ENCODE data around the gene URM1. TPM values are rescaled to one million over a fixed set of nuclear protein-coding genes. Genes with fewer than 3 reads are reported as not detected.

The URM1 gene
- total RNA-seq, 2 donors from 2014 or later = 25.3 to 71.8 TPM

DNA sequence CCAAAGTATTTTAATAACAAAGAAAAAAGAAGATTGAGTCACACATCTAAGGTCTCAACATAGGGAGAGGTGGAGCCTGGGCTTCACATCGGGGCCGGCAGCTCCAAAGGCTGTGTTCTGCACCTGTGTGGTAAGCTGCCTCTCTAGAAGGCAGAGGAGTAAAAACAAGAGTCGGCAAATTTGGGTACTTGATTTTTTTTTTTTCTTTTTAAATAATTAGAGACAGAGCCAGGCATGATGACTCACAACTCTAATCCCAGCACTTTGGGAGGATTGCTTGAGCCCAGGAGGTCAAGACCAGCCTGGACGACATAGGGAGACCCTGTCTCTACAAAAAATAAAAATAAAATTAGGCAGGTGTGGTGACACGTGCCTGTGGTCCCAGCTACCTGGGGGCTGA is 4.7 kb downstream of the URM1 start:
- H3K27ac ChIP-seq = no peak overlapping the region
- H3K36me3 ChIP-seq = peaks cover 10% of the 10 kb centered on the region
- TF ChIP-seq, protein P1, sequence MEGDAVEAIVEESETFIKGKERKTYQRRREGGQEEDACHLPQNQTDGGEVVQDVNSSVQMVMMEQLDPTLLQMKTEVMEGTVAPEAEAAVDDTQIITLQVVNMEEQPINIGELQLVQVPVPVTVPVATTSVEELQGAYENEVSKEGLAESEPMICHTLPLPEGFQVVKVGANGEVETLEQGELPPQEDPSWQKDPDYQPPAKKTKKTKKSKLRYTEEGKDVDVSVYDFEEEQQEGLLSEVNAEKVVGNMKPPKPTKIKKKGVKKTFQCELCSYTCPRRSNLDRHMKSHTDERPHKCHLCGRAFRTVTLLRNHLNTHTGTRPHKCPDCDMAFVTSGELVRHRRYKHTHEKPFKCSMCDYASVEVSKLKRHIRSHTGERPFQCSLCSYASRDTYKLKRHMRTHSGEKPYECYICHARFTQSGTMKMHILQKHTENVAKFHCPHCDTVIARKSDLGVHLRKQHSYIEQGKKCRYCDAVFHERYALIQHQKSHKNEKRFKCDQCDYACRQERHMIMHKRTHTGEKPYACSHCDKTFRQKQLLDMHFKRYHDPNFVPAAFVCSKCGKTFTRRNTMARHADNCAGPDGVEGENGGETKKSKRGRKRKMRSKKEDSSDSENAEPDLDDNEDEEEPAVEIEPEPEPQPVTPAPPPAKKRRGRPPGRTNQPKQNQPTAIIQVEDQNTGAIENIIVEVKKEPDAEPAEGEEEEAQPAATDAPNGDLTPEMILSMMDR (IDR thresholded peaks at IDR 0.05) = no peak
- H3K4me3 ChIP-seq = no peak overlapping the region
- DNase-seq (ENCODE audit: low spot score) (no peak), ATAC-seq (ENCODE audit: insufficient number of reproducible peaks, low FRiP score, low read depth) (no peak)
- no peaks in the 10 kb centered on the region for H3K27me3 ChIP-seq (replicated peaks; ENCODE audit: insufficient read depth)
- H3K4me1 ChIP-seq (ENCODE audit: control insufficient read depth in 1 of 2, low read depth in 2 of 2) = peaks cover 9 to 11% of the 10 kb centered on the region in 2 donors
- no peaks in the 10 kb centered on the region for H3K9me3 ChIP-seq

DNA sequence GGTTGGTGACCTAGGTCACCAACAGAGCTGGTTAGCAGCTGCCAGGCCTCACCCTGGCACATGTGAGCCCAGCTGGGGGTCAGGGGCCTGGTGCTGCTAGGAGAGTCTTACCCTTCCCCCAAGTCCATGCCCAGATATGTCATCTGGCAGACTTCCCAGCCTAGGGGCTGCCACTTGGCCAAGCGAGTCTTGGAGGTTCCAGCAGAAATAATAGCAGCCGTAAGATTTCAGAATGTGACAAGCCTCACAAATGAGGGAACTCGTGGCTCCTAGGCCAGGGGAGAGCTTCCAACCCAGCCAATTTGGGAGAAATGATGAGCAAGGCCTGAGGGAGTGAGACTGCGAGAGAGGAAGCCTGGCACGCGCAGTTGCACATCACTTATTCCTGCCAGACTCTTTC is 11.1 kb downstream of the URM1 start:
- Histone ChIP-seq H3K27ac (no peak overlapping the region), H3K27me3 (replicated peaks; ENCODE audit: insufficient read depth) (no peaks in the 10 kb centered on the region), H3K4me1 (ENCODE audit: control insufficient read depth in 1 of 2, low read depth in 2 of 2) (no peaks in the 10 kb centered on the region), H3K4me3 (no peak overlapping the region), H3K9me3 (no peaks in the 10 kb centered on the region), H3K36me3 (peaks cover 16% of the 10 kb centered on the region)
- ATAC-seq (ENCODE audit: insufficient number of reproducible peaks, low FRiP score, low read depth) (no peak), DNase-seq (ENCODE audit: low spot score) (no peak)
- TF ChIP-seq, protein P1 (IDR thresholded peaks at IDR 0.05) = no peak

DNA sequence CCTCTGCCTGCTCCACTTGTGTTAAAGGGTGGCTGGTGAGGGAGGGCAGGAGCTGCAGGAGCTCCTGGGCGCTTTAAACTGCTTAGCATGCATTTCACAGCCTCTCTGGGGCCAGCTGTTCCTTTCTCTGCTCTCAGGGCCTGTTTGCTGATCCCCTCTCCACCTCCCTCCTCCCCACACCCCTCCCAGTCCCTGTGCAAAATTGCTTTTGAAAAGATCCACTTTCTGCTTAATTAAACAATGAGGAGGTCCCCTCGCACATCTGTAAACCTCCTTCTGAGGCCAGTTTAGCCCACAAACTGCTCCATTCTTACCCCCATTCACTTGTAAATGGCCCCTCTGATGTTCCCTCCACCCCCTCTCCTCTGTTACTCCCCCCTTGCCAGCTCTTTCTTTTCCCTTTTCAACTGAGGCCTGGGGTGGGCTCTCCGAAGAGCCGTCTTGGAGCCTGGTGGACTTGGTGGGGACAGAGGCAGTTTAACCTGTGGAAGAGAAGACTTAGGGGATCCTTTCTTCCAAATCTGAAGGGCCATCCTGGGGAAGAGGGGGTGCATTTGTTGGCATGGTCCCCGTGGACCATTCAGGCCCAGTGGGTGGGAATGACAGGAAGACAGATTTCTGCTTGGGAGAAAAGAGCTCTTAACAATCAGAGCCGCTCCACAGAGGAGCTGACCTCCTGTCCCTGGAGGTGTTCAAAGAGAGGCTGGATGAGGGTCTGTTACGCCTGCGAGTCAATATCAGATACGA is 12.0 kb downstream of the URM1 start:
- TF ChIP-seq, protein P1 (IDR thresholded peaks at IDR 0.05) = no peak
- H3K9me3 ChIP-seq = no peaks in the 10 kb centered on the region
- DNase-seq (ENCODE audit: low spot score) (no peak), ATAC-seq (ENCODE audit: insufficient number of reproducible peaks, low FRiP score, low read depth) (no peak)
- H3K4me1 ChIP-seq (ENCODE audit: control insufficient read depth in 1 of 2, low read depth in 2 of 2) = no peaks in the 10 kb centered on the region
- H3K27me3 ChIP-seq (replicated peaks; ENCODE audit: insufficient read depth) = no peaks in the 10 kb centered on the region
- H3K36me3 ChIP-seq = peaks cover 20% of the 10 kb centered on the region
- no peak overlapping the region for H3K4me3 ChIP-seq
- H3K27ac ChIP-seq = no peak overlapping the region

DNA sequence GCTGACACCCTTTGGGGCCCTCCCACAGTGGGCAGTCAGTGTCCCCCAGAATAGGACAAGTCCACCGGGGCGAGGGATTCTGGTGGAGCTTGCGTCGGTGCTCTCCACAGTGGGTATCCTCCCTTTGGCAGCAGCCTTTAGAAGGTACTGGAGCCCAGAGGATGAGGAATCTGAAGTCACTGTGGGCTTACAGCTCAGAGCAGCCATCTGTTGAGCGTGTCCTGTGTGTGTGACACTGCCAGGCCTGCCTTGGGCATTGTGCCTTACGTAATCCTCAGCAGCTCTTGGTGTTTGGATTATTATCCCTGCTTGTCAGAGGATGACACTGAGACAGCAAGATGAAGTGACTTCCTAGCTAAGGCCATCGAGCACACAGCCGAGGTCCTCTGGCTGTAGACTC is 12.6 kb downstream of the URM1 start:
- no peak overlapping the region for H3K4me3 ChIP-seq
- DNase-seq (ENCODE audit: low spot score) (no peak), ATAC-seq (ENCODE audit: insufficient number of reproducible peaks, low FRiP score, low read depth) (no peak)
- no peak overlapping the region for H3K27ac ChIP-seq
- no peaks in the 10 kb centered on the region for H3K27me3 ChIP-seq (replicated peaks; ENCODE audit: insufficient read depth)
- TF ChIP-seq, protein P1 (IDR thresholded peaks at IDR 0.05) = no peak
- no peaks in the 10 kb centered on the region for H3K4me1 ChIP-seq (ENCODE audit: control insufficient read depth in 1 of 2, low read depth in 2 of 2)
- no peaks in the 10 kb centered on the region for H3K9me3 ChIP-seq
- peaks cover 22% of the 10 kb centered on the region for H3K36me3 ChIP-seq

DNA sequence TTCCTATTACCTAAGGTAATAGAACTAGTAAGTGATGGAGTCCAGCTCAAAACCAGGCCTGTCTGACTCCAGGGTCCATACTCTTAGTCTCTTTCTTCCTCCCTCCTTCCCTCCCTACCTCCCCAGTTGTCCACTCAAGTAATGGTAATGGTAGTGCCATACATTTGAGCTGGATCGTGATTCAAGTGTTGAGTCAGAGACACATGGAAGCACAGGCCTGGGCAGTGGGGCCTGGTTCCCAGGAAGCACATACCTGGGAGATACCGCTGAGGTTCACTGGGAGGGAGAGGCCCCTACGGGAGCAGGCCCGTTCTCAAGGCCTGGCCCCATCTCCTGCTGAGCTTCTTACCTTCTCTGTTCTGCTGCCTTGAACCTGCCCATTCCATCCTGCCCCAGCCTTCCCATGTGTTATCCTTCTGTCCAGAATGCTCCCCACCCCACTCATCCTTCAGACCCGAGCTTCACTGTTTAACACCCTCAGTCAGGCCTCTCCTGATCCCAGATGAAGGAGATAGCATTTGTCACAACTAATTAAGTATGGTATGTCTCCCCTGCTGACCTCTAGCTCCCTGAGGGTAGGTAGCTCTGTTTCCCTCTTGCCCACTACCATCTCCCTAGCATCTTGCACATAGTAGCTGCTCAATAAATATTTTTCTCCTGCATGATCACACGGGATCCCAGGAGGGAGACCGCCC is 13.8 kb downstream of the URM1 start:
- peaks cover 32% of the 10 kb centered on the region for H3K36me3 ChIP-seq
- TF ChIP-seq, protein P1 (IDR thresholded peaks at IDR 0.05) = no peak
- no peaks in the 10 kb centered on the region for H3K4me1 ChIP-seq (ENCODE audit: control insufficient read depth in 1 of 2, low read depth in 2 of 2)
- H3K27me3 ChIP-seq (replicated peaks; ENCODE audit: insufficient read depth) = no peaks in the 10 kb centered on the region
- no peak overlapping the region for H3K27ac ChIP-seq
- no peak overlapping the region for H3K4me3 ChIP-seq
- DNase-seq (ENCODE audit: low spot score) (no peak), ATAC-seq (ENCODE audit: insufficient number of reproducible peaks, low FRiP score, low read depth) (no peak)
- no peaks in the 10 kb centered on the region for H3K9me3 ChIP-seq
